HS-5 (cell line): ENCODE results near the gene CAMTA1.

Experiments used
- DNase-seq: peaks from one replicate; pipeline ENCODE4 v3.0.0-alpha.2; 2012; ENCODE audit warnings: low read depth

The CAMTA1 gene

DNA sequence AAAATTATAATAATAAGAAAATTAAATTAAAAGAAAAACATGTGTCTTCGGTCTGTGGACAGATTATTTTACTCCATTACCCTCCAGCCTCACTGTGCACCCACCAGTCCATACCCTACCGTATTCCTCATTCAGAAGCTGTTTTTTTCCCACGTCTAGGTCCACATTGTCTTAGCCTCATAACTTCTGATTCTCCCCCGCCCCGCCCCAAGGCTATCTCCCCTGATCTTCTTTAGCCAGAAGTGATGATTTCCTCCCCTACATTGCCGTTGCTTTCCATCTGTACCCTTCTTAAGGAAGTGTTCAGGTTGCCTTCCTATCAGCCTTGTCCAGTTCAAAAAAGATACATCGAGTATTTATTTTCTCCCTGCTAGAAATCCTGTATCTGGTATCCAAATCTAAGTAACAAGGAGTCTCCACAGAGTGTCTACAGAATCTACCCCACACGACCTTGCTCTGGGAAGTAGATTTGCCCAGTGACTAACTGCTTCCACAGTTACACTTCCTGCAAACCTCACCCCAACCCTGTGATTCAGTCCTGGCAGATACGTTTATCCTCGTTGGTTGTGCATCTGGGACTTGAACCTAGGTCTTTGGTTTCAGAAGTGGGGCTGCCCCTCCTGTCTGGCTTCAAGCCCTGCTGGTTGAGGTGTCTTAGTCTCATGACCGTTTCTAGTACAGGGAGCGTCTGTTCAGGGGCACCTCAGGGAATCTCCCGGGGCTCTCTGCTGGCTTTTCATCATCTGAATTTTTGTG lies 470.2 kb downstream of the CAMTA1 start:
- DNase-seq, result peak; percentile 20

DNA sequence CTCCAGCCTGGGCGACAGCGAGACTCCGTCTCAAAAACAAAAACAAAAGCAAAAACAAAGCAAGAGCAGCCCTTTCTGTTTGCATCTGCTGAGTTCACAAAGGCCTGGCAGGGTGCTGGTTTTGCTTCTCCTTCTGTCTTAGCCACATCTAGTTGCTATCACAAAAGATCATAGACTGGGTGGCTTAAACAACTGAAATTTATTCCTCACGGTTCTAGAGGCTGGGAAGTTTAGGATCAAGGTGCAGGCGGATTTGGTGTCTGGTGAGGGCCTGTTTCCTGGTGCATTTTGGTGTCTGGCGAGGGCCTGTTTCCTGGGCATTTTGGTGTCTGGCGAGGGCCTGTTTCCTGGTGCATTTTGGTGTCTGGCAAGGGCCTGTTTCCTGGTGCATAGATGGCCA lies 471.3 kb downstream of the CAMTA1 start:
- no peak for DNase-seq

DNA sequence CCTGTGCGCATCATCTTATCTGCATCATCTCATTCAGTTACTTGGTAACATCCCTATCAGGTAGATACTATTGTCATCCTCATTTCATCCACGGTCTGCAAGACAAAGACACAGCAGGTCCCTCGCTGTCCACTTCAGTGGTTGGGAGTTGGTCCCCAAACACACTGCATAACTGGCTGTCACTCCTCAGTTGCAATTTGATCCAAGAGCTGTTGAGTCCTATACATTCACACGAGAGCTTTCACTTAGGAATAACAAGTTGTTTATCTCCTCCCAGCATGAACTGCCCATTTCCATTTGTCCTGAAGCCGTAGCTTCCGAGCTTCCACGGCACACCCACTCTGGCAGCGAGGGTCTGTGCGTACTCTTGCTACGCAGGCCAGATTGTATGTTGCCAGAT lies 472.0 kb downstream of the CAMTA1 start:
- no peak for DNase-seq

DNA sequence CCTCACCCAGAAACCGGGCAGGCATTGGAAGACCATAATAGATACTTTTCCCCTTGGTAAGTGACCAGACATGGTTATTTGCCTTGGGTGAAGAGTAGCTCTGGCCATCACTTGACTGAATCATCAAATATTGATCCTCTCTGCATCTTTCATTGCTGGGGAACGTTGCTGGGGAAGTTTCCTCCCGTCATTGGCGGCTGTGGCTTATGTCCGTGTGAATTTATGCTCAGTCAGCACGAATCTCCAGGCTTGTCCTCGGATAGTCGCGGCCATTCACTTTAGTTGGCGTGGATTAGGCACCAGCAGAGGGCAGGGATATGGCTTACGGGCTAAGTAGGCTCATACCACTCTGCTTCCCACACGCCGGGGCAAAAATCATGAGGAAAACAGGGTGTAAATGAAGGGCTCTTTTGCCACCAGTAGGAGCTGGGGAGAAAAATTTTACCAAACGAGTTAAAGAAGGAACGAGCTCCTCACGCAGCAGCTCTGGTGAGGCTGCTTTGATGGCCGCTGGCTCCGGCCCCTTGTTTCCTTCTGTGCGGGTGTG lies 473.4 kb downstream of the CAMTA1 start:
- no peak for DNase-seq

DNA sequence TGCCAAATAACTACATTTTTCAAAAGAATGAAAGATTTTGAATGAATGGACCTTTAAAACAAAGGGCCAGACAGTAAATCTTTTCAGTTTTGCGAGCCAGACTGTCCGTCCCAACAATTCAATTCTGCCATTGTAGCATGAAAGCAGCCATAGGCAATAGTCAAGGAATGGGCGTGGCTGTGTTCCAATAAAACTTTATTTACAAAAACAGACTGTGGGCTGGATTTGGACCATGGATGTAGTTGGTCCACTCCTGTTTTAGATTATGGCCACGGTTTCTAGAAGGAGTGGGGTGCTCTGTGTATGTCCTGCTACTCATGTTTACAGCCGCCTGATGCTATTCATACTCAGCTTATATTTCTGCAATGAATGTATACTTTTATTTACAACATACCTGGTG lies 474.7 kb downstream of the CAMTA1 start:
- no peak for DNase-seq

DNA sequence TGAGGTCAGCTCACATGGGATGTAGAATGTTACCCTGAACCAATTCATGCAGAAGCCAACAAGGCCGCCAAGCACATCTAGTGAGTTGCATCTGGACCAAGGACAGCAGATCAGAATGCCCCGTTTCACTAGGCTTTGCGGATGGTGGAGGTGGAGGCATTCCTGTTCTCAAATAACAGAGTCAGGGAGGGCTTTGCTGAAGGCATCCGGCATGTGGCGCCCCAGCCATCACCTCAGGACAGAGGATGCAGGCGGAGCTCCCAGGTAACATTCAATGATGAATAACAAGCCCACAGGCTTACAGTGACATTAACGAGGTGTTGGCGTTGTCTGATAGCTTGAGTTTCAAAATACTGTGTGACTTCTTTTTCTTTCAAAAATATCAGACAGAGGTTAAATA lies 476.2 kb downstream of the CAMTA1 start:
- no peak for DNase-seq

DNA sequence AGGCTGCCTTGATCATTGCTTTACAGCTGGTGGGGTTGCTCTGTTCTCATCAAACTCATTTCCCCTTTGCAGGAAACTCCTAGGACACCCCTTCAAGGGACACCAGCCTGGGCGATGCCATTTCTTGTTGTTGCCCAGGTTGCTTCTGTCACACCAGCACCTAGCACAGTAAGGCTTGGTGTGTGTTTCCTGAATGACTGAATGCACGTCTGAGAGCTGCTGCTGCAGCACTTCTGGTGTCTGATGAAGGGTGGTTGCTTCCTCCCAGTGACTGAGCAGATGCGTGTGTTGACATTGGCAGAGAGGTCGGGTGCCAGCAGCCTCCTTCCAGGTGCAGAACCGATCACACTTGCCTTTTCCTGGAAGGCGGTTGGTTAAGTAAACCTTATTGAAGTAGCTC lies 477.4 kb downstream of the CAMTA1 start:
- DNase-seq, result no peak

DNA sequence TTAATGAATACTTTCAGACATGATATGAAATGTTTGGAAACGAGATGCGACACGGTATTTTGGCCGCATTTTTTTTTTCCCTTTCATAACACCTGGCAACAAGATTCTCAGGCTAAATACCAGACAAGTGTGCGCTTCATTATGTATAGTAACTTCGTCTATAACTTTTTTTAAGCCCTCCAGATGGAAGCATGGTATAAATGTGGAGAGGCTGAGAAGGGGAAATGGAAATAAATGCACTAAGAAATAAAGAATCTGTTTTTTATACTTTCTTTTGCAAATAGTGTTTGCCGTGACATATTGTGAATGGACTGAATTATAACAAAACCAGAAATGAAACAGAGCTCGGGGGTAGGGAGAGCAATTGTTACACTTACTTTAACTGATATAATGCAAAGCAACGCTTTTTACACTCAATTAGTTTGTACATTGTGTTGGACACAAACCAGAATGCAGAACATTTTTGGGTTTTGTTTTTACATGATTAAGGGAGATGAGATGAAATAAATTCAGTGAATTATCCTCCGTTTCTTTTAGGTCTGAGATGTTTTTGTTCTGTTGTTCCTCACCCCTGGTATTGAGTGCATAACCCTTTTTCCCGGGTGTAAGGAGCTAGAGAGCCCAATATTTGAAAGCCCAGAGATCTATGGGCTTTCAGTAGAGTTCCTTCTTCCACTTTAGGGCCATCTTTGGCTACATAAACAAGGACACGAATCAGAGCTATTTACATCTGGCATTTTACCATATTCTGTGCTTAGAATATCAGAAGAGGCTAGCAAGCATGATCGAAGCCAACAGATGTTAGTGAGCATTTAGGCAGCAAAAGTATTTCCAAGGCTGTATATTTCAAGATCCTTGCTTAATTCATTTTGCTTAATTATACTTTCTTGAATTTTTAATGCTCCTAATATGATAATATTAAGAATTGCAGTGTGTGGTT lies 478.0 kb downstream of the CAMTA1 start:
- no peak for DNase-seq

DNA sequence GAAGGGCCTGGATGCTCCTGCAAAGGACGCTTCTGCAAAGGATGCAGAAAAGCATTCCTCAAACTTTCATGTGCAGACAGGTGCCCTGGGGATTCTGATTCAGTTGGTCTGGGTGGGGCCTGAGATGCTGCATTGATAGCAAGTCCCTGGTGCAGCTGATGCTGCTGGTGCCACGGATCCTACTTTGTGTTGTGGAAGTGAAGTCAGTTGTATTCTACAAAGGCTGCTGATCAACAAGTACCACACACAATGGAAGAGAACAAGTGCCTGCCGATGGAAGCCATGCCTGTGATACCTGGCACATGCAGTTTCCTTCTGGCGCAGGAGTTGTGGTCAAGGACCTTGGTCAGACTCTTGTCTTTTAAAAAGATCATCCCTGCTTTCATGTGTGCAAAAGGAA lies 478.8 kb downstream of the CAMTA1 start:
- DNase-seq, result no peak

DNA sequence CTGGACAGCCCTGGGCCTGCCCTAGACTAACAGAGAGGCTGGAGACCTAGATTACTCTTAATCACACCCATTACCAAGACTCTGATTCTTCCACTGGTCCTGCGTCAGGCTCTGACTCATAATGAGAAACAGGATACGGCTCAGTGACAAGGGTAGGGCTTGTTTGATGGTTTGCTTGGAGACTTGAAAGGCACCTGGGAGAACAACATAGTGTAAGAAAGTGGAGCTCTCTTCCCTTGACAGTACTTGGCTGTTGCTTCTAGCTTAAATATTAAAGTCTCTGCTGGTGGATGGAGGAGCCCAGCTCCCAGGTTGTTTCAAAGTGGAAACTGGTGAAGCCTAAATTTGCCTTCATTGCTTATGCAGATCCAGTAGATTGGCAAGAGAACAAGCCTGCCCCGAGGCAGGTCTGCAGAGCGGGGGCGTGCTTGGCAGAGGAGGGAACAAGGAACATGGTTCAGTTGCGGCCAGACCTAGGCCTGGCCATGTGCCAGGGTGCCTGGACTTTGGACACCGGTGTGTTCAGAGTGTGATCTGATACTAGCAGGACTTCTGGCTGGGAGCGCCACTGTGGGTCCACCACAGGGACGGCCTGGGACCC lies 480.6 kb downstream of the CAMTA1 start:
- DNase-seq, result peak; percentile 77

DNA sequence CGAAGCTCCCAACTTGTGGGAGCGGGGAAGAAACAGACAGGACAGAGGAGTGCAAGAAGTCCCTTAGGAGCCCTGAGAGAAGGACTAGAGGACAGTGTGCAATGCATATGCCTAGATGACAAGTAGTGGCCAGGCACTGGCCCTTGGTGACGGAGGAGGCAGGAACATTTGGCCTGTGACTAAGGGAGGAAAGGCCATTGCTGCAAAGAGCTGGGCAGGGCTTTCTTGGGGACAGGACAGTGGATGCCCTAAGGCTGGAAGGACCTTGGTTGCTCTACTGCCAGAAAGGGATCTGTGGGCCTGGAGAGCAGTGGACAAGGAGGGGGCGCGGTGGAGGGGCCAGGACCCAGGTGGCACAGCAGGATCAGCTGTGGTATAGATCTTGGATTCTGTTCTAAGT lies 481.3 kb downstream of the CAMTA1 start:
- no peak for DNase-seq

DNA sequence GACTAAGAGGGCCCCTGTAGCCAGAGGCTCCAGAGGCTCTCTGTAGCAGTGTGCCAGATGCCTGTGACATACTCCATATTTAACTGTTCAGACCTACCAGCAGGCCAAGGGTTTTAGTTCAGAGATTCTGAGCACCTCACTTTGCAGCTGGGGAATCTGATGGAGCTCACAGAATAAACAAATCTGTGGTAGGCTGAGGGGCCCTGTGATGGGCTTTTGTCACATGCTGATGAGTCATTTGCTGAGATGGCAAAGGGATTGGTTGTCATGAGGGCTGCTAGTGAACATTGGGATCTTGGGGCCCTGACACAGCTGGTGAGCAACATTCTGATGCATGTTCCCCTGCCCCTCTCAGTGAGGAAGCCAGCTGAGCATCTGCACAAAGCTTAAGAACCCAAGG lies 482.2 kb downstream of the CAMTA1 start:
- no peak for DNase-seq

DNA sequence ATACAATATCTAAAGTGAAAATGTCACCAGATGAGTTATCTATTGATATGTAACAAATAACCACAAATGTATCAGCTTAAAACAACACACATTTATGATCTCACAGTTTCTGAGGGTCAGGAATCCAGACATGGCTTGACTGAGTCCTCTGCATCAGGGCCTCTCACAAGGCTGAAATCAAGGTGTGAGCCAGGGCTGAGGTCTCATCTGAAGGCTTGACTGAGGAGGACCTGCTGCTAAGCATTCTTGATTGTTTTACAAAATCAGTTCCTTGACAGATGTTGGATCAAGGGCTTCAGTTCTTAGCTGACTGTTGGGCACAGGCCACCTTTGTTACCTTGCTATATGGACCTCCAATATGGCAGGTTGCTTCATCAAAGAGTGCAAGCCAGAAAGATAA lies 483.7 kb downstream of the CAMTA1 start:
- no peak for DNase-seq

DNA sequence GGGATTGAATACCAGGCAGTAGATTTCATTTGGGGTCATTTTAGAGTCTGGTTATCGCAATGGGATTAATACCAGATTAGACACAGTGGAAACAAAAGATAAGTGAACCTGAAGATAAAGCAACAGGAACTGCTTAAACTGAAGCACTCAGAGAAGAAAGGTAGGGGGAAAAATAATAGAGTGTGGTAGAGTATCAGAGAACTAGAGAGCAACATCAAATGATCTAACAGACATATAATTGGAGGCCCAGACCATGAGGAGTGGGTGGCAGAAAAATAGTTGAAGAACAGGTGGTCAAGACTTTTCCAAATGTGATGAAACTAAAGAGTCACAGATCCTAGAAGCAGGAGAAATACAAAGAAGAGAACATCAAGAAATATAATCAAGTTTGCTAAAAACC lies 484.3 kb downstream of the CAMTA1 start:
- no peak for DNase-seq

DNA sequence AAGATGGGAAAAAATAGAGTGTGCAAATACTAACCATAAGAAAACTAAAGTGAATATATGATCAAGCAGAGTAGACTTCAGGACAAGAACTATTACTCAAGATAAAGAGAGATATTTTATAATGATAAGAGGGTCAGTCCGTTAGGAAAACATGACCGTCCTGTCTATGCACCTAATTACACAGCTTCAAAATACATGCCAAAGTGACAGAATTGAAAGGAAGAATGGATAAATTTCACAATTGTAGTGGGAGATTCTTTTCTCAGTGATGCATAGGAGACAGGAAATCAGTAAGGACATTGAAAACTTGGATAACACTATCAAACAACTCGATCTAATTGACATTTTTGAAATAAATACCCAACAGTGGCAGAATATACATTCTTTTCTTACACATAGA lies 489.0 kb downstream of the CAMTA1 start:
- no peak for DNase-seq

DNA sequence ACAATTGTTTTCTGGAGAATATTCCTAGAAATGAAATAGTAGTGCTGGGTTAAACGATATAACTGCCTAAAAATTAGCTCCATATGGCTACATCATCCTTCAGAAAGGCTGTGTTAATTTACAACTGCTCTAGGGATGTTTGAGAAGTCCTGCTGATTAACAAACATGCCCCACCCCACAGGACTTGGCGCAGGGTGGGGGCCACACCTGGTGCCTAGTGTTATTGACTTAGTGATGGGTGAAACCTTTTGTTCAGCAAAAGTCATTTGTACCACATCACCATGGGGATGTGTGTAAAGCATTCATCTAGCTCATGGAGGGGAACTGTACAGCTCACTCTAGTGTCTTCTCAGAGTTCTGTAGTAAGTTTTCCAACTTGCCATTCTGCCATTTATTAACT lies 492.8 kb downstream of the CAMTA1 start:
- DNase-seq, result no peak

DNA sequence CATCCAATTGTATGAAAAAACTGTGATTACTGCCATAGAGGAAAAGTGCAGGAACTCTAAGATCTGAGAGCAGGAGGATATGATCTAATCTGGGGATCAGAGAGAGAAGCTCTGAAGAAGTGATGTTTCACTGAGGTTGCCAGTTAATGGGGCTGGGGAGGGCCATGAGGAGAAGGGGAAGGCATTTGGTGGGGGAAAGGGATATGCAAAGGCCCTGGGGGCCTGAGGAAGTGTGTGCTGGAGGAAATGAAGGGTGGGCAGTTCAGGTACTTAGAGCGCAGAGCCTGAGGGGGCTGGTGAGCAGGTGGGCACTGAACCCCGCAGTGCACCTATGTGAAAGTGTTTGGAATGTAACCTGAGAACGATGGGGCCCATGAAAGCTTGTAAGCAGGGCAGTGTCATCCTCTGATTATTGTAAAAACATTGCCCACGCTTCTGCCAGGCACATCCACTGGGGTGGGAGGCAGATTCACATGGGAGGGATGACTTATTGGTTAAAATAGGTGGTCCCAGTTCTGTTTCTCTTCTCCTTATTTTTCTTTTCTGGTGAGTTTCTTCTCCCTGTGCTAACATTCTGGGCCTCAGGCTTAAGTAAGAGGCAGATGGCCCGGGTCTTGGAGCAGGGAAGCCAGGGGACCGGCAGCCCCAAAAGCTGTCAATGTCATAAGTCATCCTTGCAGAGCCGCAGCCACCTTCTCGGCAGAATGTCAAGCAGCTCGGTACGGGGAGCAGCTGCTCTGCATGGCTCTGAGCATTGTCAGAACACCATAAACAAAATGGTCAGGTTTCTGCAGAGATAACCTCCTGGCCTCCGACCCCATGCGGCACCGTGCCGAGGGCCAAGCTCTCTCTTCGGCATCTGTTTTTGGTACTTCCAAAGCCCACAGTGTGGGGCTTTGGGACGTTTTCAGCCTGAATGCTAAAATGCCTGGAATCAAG lies 493.8 kb downstream of the CAMTA1 start:
- DNase-seq, result no peak

DNA sequence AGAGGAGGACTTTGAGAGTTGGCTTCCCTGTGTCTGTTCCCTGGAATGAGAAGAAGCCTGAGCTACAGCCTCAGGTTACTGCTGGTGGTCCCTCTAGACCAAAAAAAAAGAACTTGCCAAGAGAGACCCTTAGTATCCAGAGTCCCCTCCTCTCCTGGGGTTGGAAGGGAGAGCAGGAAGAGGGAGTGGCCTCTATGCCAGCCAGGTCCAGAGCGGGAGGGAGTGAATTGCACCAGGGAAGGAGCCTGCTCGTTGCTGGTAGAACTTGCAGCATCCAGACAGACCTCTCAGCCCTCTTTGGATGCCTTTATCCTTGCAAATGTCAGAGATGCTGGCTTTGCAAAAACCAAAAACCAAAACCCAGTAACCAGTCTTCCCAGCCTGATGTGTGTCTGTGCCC lies 494.5 kb downstream of the CAMTA1 start:
- no peak for DNase-seq

DNA sequence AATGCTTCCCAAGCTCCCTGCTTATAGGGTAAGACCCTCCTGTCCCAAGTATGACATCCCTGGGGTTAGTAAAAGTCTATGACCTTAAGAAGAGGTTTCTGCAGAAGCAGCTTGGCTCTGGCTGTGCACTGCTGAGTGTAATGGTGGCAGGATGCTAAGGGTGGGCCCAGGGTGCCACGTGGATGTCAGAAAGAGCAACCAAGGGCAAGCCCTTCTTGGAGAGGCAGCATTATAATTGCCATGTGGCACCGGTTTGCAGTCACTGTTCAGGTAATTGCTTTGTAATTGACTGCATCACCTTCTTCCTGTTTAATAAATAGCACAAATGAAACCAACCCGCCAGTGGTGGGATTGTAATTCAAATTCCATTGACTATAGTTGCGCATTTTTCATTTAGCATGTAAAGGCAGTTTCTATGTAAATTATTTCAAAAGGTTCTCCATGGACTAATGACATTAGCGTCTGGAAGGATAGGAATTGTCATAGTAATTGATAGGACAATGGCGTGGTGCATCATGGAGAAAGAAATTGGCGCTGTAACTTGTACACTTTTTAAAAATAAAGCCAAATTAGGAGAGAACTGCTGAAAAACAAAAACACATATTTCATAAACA lies 495.2 kb downstream of the CAMTA1 start:
- DNase-seq, result no peak

DNA sequence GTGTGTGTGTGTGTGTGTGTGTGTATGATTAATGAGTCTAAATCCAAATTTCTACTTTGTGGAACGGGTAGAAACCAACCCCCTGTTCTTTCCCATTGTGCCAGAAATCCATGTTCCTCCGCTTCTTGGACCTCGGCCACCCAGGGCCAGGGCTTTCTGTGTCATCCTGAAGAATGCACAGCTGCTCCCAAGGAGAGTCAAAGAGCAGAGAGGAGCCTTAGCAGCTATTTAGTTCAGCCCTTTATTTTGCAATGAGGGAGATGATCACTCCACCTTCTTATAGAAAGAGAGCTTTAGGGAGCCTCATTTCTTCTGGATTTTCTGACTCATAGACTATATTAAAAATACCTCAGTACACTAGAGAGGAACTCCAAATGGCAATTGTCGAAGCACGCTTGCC lies 496.6 kb downstream of the CAMTA1 start:
- peak; percentile 49 for DNase-seq

DNA sequence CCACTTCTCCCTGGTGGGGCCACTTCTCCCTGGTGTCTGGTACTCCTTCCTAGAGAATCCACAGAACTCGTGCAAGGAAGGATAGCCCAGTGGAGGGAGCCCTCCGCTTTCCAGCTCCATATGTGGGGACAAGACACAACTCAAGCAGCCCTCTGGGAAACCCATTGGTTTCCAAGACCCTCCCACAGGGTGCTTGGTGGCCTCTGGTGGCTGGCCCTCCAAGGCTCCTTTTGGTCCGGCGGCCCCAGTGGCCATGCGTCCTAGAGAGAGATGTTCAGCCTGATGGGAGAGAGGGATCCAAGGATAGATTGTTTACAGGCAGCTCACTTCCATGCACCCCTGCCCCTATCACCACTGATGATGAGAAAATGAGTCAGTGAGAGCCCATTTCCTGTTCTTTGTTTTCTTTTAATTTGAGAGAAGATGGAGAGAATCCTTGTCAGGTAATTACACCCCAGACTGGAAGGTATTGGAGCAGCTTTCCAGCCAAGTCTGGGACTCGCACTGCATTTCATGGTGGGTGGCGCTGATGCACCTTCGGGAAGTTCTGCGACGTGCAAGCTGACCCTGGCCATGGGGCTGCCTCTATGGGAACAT lies 499.7 kb downstream of the CAMTA1 start:
- no peak for DNase-seq
